ENCODE measurements around the gene PARD3B.

Gene PARD3B

DNA sequence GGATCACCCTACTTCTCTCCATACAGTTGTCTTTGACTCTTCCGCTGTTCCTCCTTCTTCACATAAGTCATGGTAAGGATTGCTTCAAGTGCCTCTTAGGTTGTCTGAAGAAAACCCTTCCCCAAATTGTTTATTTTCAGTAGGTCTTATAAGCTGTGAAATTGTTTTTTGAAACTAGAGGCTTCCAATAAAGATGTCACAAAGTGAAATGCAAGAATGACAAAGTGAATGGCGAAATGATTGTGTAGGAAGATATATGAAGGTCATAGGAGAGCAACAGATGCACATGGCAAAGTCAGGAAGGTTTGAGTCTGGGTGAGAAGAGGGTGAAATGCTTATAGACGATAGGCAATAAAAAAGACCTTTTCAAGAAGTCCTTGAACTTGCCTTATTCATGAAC lies 548.8 kb downstream of the PARD3B start:
- ChIA-PET CTCF (interaction anchor here (0.9 kb wide), 1 partner anchor 11 kb away, joined by 3 read pairs; no protein-coding TSS in a partner anchor), POLR2A (no interaction called here)
- DNase-seq: no peak
- Histone ChIP-seq H3K36me3 (ENCODE audit: control insufficient read depth in 4 of 4, insufficient read depth in 4 of 4, low read length in 3 of 4) (no peaks in the 10 kb centered on the region), H3K27me3 (replicated peaks in 2 of 5; ENCODE audit: control insufficient read depth in 4 of 5, insufficient read depth in 5 of 5, low read length in 4 of 5) (no peaks in the 10 kb centered on the region), H3K9me3 (ENCODE audit: control extremely low read depth in 1 of 5, control insufficient read depth in 4 of 5, insufficient read depth in 2 of 5, low read depth in 1 of 5, low read length in 4 of 5) (no peaks in the 10 kb centered on the region), H3K4me1 (ENCODE audit: control extremely low read depth in 1 of 4, control insufficient read depth in 4 of 4, insufficient read depth in 4 of 4, low read length in 3 of 4) (no peaks in the 10 kb centered on the region), H3K27ac (ENCODE audit: insufficient read depth in 1 of 2, low read depth in 1 of 2, low read length in 2 of 2, poor library complexity in 1 of 2, severe bottlenecking in 2 of 2) (no peak overlapping the region), H3K4me3 (ENCODE audit: control insufficient read depth in 1 of 7, extremely low read depth in 1 of 7, insufficient read depth in 4 of 7, low read depth in 2 of 7, low read length in 6 of 7) (no peak overlapping the region)
- 93% methylated on average over 1 of the region's 3 CpGs for WGBS (ENCODE audit: insufficient coverage)

DNA sequence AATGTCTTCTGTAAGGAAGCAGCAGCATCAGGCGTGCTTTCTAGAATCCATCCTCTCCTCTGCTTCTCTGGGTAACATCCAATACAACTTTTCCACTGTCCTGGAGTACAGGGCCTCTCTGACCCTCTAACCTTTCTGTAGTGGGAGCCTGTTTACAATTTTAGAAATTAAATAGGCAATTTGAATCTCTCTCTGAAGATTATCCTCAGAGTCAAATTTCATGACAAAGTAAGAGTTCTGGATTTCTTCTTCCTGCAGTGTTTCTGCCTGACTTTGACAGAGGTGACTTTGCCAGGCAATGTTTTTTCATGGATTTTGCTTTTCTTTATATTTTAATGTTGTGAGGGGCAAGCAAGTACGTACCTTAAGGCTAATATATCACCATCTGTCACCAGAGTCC lies 558.4 kb downstream of the PARD3B start:
- H3K4me1 ChIP-seq (ENCODE audit: control extremely low read depth in 1 of 4, control insufficient read depth in 4 of 4, insufficient read depth in 4 of 4, low read length in 3 of 4): no peaks in the 10 kb centered on the region
- H3K27ac ChIP-seq (ENCODE audit: insufficient read depth in 1 of 2, low read depth in 1 of 2, low read length in 2 of 2, poor library complexity in 1 of 2, severe bottlenecking in 2 of 2): no peak overlapping the region
- H3K4me3 ChIP-seq (ENCODE audit: control insufficient read depth in 1 of 7, extremely low read depth in 1 of 7, insufficient read depth in 4 of 7, low read depth in 2 of 7, low read length in 6 of 7): no peak overlapping the region
- H3K27me3 ChIP-seq (replicated peaks in 2 of 5; ENCODE audit: control insufficient read depth in 4 of 5, insufficient read depth in 5 of 5, low read length in 4 of 5): no peaks in the 10 kb centered on the region
- H3K9me3 ChIP-seq (ENCODE audit: control extremely low read depth in 1 of 5, control insufficient read depth in 4 of 5, insufficient read depth in 2 of 5, low read depth in 1 of 5, low read length in 4 of 5): no peaks in the 10 kb centered on the region
- no CpG with 5 or more reads among the region's 2 CpGs for WGBS (ENCODE audit: insufficient coverage)
- H3K36me3 ChIP-seq (ENCODE audit: control insufficient read depth in 4 of 4, insufficient read depth in 4 of 4, low read length in 3 of 4): no peaks in the 10 kb centered on the region
- CTCF ChIA-PET: no interaction called here
- no peak for DNase-seq
- POLR2A ChIA-PET: no interaction called here

GRCh38 chr2:205107810-205108209 lies 562.5 kb downstream of the PARD3B start:
- H3K27me3 ChIP-seq (replicated peaks in 2 of 5; ENCODE audit: control insufficient read depth in 4 of 5, insufficient read depth in 5 of 5, low read length in 4 of 5): no peaks in the 10 kb centered on the region
- POLR2A ChIA-PET: no interaction called here
- H3K36me3 ChIP-seq (ENCODE audit: control insufficient read depth in 4 of 4, insufficient read depth in 4 of 4, low read length in 3 of 4): no peaks in the 10 kb centered on the region
- H3K9me3 ChIP-seq (ENCODE audit: control extremely low read depth in 1 of 5, control insufficient read depth in 4 of 5, insufficient read depth in 2 of 5, low read depth in 1 of 5, low read length in 4 of 5): peaks cover 0 to 10% (median 0%) of the 10 kb centered on the region in 5 experiments
- CTCF ChIA-PET: no interaction called here
- no peak overlapping the region for H3K27ac ChIP-seq (ENCODE audit: insufficient read depth in 1 of 2, low read depth in 1 of 2, low read length in 2 of 2, poor library complexity in 1 of 2, severe bottlenecking in 2 of 2)
- H3K4me1 ChIP-seq (ENCODE audit: control extremely low read depth in 1 of 4, control insufficient read depth in 4 of 4, insufficient read depth in 4 of 4, low read length in 3 of 4): no peaks in the 10 kb centered on the region
- 90% methylated on average over 2 of the region's 2 CpGs for WGBS (ENCODE audit: insufficient coverage)
- H3K4me3 ChIP-seq (ENCODE audit: control insufficient read depth in 1 of 7, extremely low read depth in 1 of 7, insufficient read depth in 4 of 7, low read depth in 2 of 7, low read length in 6 of 7): no peak overlapping the region
- no peak for DNase-seq

- Histone ChIP-seq H3K4me1 (ENCODE audit: control extremely low read depth in 1 of 4, control insufficient read depth in 4 of 4, insufficient read depth in 4 of 4, low read length in 3 of 4) (no peaks in the 10 kb centered on the region), H3K27ac (ENCODE audit: insufficient read depth in 1 of 2, low read depth in 1 of 2, low read length in 2 of 2, poor library complexity in 1 of 2, severe bottlenecking in 2 of 2) (no peak overlapping the region), H3K9me3 (ENCODE audit: control extremely low read depth in 1 of 5, control insufficient read depth in 4 of 5, insufficient read depth in 2 of 5, low read depth in 1 of 5, low read length in 4 of 5) (peaks cover 0 to 10% (median 0%) of the 10 kb centered on the region in 5 experiments), H3K27me3 (replicated peaks in 2 of 5; ENCODE audit: control insufficient read depth in 4 of 5, insufficient read depth in 5 of 5, low read length in 4 of 5) (no peaks in the 10 kb centered on the region), H3K4me3 (ENCODE audit: control insufficient read depth in 1 of 7, extremely low read depth in 1 of 7, insufficient read depth in 4 of 7, low read depth in 2 of 7, low read length in 6 of 7) (no peak overlapping the region), H3K36me3 (ENCODE audit: control insufficient read depth in 4 of 4, insufficient read depth in 4 of 4, low read length in 3 of 4) (no peaks in the 10 kb centered on the region)
- WGBS (ENCODE audit: insufficient coverage): 100% methylated on average over 1 of the region's 2 CpGs
- ChIA-PET CTCF (no interaction called here), POLR2A (no interaction called here)
- no peak for DNase-seq
These were observed 570.2 kb downstream of the PARD3B start for GRCh38 chr2:205115511-205115910.

DNA sequence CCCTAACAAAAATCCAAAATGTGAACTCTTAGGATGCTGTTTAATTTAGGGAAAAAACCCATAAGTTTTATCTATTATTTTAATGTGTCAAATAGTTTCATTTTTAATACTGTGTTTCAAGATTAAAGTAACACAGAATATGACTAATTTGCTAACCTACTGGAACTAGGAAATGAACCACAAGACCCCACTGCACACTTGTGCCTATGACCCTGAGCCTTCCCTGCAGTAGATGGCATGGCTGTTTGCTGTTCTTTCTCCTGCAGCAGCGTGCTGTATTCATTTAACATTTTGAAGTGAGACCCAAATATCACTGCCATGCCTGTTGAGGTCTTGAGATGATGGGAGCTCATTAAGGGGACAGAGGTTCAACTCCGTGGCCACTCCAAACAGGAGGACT lies 571.9 kb downstream of the PARD3B start:
- H3K4me1 ChIP-seq (ENCODE audit: control extremely low read depth in 1 of 4, control insufficient read depth in 4 of 4, insufficient read depth in 4 of 4, low read length in 3 of 4): no peaks in the 10 kb centered on the region
- H3K27me3 ChIP-seq (replicated peaks in 2 of 5; ENCODE audit: control insufficient read depth in 4 of 5, insufficient read depth in 5 of 5, low read length in 4 of 5): no peaks in the 10 kb centered on the region
- ChIA-PET POLR2A (no interaction called here), CTCF (interaction anchor here (1.5 kb wide), 1 partner anchor 11 kb away, joined by 3 read pairs; no protein-coding TSS in a partner anchor)
- no peak for DNase-seq
- no peaks in the 10 kb centered on the region for H3K36me3 ChIP-seq (ENCODE audit: control insufficient read depth in 4 of 4, insufficient read depth in 4 of 4, low read length in 3 of 4)
- WGBS (ENCODE audit: insufficient coverage): 100% methylated on average over 1 of the region's 2 CpGs
- H3K27ac ChIP-seq (ENCODE audit: insufficient read depth in 1 of 2, low read depth in 1 of 2, low read length in 2 of 2, poor library complexity in 1 of 2, severe bottlenecking in 2 of 2): no peak overlapping the region
- no peak overlapping the region for H3K4me3 ChIP-seq (ENCODE audit: control insufficient read depth in 1 of 7, extremely low read depth in 1 of 7, insufficient read depth in 4 of 7, low read depth in 2 of 7, low read length in 6 of 7)
- H3K9me3 ChIP-seq (ENCODE audit: control extremely low read depth in 1 of 5, control insufficient read depth in 4 of 5, insufficient read depth in 2 of 5, low read depth in 1 of 5, low read length in 4 of 5): peaks cover 0 to 3% (median 0%) of the 10 kb centered on the region in 5 experiments

GRCh38 chr2:205119136-205119535 lies 573.9 kb downstream of the PARD3B start:
- H3K27ac ChIP-seq (ENCODE audit: insufficient read depth in 1 of 2, low read depth in 1 of 2, low read length in 2 of 2, poor library complexity in 1 of 2, severe bottlenecking in 2 of 2): no peak overlapping the region
- WGBS (ENCODE audit: insufficient coverage): 97% methylated on average over 5 of the region's 9 CpGs
- no peaks in the 10 kb centered on the region for H3K9me3 ChIP-seq (ENCODE audit: control extremely low read depth in 1 of 5, control insufficient read depth in 4 of 5, insufficient read depth in 2 of 5, low read depth in 1 of 5, low read length in 4 of 5)
- CTCF ChIA-PET: no interaction called here
- H3K27me3 ChIP-seq (replicated peaks in 2 of 5; ENCODE audit: control insufficient read depth in 4 of 5, insufficient read depth in 5 of 5, low read length in 4 of 5): no peaks in the 10 kb centered on the region
- H3K4me3 ChIP-seq (ENCODE audit: control insufficient read depth in 1 of 7, extremely low read depth in 1 of 7, insufficient read depth in 4 of 7, low read depth in 2 of 7, low read length in 6 of 7): no peak overlapping the region
- POLR2A ChIA-PET: no interaction called here
- no peaks in the 10 kb centered on the region for H3K36me3 ChIP-seq (ENCODE audit: control insufficient read depth in 4 of 4, insufficient read depth in 4 of 4, low read length in 3 of 4)
- DNase-seq: no peak
- H3K4me1 ChIP-seq (ENCODE audit: control extremely low read depth in 1 of 4, control insufficient read depth in 4 of 4, insufficient read depth in 4 of 4, low read length in 3 of 4): no peaks in the 10 kb centered on the region

- Histone ChIP-seq H3K4me1 (ENCODE audit: control extremely low read depth in 1 of 4, control insufficient read depth in 4 of 4, insufficient read depth in 4 of 4, low read length in 3 of 4) (peaks cover 0 to 18% (median 8%) of the 10 kb centered on the region in 4 experiments), H3K27me3 (replicated peaks in 2 of 5; ENCODE audit: control insufficient read depth in 4 of 5, insufficient read depth in 5 of 5, low read length in 4 of 5) (no peaks in the 10 kb centered on the region), H3K4me3 (ENCODE audit: control insufficient read depth in 1 of 7, extremely low read depth in 1 of 7, insufficient read depth in 4 of 7, low read depth in 2 of 7, low read length in 6 of 7) (no peak overlapping the region), H3K27ac (ENCODE audit: insufficient read depth in 1 of 2, low read depth in 1 of 2, low read length in 2 of 2, poor library complexity in 1 of 2, severe bottlenecking in 2 of 2) (no peak overlapping the region), H3K9me3 (ENCODE audit: control extremely low read depth in 1 of 5, control insufficient read depth in 4 of 5, insufficient read depth in 2 of 5, low read depth in 1 of 5, low read length in 4 of 5) (no peaks in the 10 kb centered on the region), H3K36me3 (ENCODE audit: control insufficient read depth in 4 of 4, insufficient read depth in 4 of 4, low read length in 3 of 4) (no peaks in the 10 kb centered on the region)
- DNase-seq: no peak
- ChIA-PET CTCF (no interaction called here), POLR2A (no interaction called here)
These were observed 583.5 kb downstream of the PARD3B start for GRCh38 chr2:205128726-205129125.
